Tibial nerve (tissue), 4 donors: Measurements from ENCODE around the gene SPRED3. TPM values are rescaled to one million over a fixed set of nuclear protein-coding genes. Genes with fewer than 3 reads are reported as not detected.
"Not testable (repeated sequence)": the region's sequence is repeated elsewhere in the genome, so short reads cannot be mapped to it uniquely, and the experiment has no call there.

Experiments used
- DNase-seq, 2 donors: peaks; one replicate each; pipeline ENCODE4 v3.0.0-alpha.2; 2019; ENCODE audit warnings: low spot score in 2 of 2
- H3K27ac ChIP-seq, 4 donors: fragments of 200-600 bp; sonication (generic) in 3 of 4; one replicate each; pipeline ENCODE4 v1.5.1; 2017 to 2019; ENCODE audit warnings: mild to moderate bottlenecking in 1 of 4
- H3K27me3 ChIP-seq, 2 donors: fragments of 200-600 bp; sonication (generic) in 1 of 2; one replicate each; pipeline versions ENCODE4 v1.5.1 to v1.6.0; 2017 to 2019
- H3K36me3 ChIP-seq, 3 donors: fragments of 200-600 bp; sonication (generic); one replicate each; pipeline ENCODE4 v1.5.1; 2018 to 2019
- H3K4me1 ChIP-seq, 4 donors: fragments of 200-600 bp; sonication (generic) in 3 of 4; one replicate each; pipeline ENCODE4 v1.5.1; 2017 to 2019
- H3K4me3 ChIP-seq, 4 donors: fragments of 200-600 bp; sonication (generic) in 3 of 4; one replicate each; pipeline ENCODE4 v1.5.1; 2017 to 2019; ENCODE audit warnings: mild to moderate bottlenecking in 1 of 4, moderate library complexity in 1 of 4
- H3K9me3 ChIP-seq, 4 donors: fragments of 200-600 bp; sonication (generic) in 3 of 4; one replicate each; pipeline ENCODE4 v1.5.1; 2017 to 2019
- CTCF ChIP-seq, 5 experiments: fragments of 200-600 bp in 3 of 5; fragments of 450-650 bp in 2 of 5; sonication (generic) in 3 of 5; IDR thresholded peaks; one replicate each; pipeline ENCODE4 v1.5.1; 2016 to 2019; ENCODE audit warnings: antibody characterized with exemption in 5 of 5, mild to moderate bottlenecking in 3 of 5, moderate library complexity in 2 of 5
- EP300 ChIP-seq, 2 donors: sonication (generic); formaldehyde crosslinking; IDR thresholded peaks; one replicate each; pipeline ENCODE4 v1.6.1; 2017; ENCODE audit warnings: antibody characterized with exemption in 2 of 2, mild to moderate bottlenecking in 1 of 2
- POLR2A ChIP-seq, 2 donors: fragments of 450-650 bp; IDR thresholded peaks; one replicate each; pipeline ENCODE4 v1.6.1; 2017; ENCODE audit warnings: antibody characterized with exemption in 2 of 2, mild to moderate bottlenecking in 2 of 2, moderate library complexity in 2 of 2
- WGBS, 2 donors: methylation state at CpG; one replicate each; pipeline ENCODE4 v1.1.5; 2018; 5-methylcytosine and 5-hydroxymethylcytosine counted together
- total RNA-seq, 4 donors: library from RNA; depleted of rRNA; stranded (reverse); fragments of >200 nt; gene quantifications; one replicate each; pipeline ENCODE4 v1.1.0, GENCODE V29; 2016

The SPRED3 gene
- total RNA-seq, 4 donors from 2014 or later: under 0.01 to 0.60 (median 0.21) TPM; not detected in 1

GRCh38 chr19:38411041-38411712 is 22.7 kb downstream of the SPRED3 start:
- Histone ChIP-seq H3K4me1 (no peaks in the 10 kb centered on the region), H3K4me3 (no peak overlapping the region), H3K27ac (no peak overlapping the region), H3K36me3 (peaks cover 0 to 39% (median 0%) of the 10 kb centered on the region in 3 donors), H3K27me3 (no peaks in the 10 kb centered on the region), H3K9me3 (no peaks in the 10 kb centered on the region)
- no peak for DNase-seq
- WGBS, 2 donors: 85 to 86% methylated on average over 13 of the region's 13 CpGs
- TF ChIP-seq CTCF (IDR thresholded peaks at IDR 0.05) (no peak), EP300 (IDR thresholded peaks at IDR 0.05) (no peak), POLR2A (IDR thresholded peaks at IDR 0.05) (no peak)

GRCh38 chr19:38411898-38412297 is 23.4 kb downstream of the SPRED3 start:
- WGBS, 2 donors: 89 to 91% methylated on average over 5 of the region's 5 CpGs
- not testable (repeated sequence) for DNase-seq, H3K27me3 ChIP-seq

GRCh38 chr19:38412491-38412890 is 24.0 kb downstream of the SPRED3 start:
- peaks cover 0 to 26% (median 0%) of the 10 kb centered on the region in 3 donors for H3K36me3 ChIP-seq
- no peak for DNase-seq
- 87 to 90% methylated on average over 7 to 8 of the region's 8 CpGs for WGBS, 2 donors
- no peaks in the 10 kb centered on the region for H3K9me3 ChIP-seq
- H3K27ac ChIP-seq: no peak overlapping the region
- H3K4me1 ChIP-seq: peaks cover 0 to 2% (median 0%) of the 10 kb centered on the region in 4 donors
- H3K27me3 ChIP-seq: no peaks in the 10 kb centered on the region
- TF ChIP-seq CTCF (IDR thresholded peaks at IDR 0.05) (no peak), EP300 (IDR thresholded peaks at IDR 0.05) (no peak), POLR2A (IDR thresholded peaks at IDR 0.05) (no peak)
- H3K4me3 ChIP-seq: no peak overlapping the region

More at GRCh38 chr19:38411898-38412297, 23.4 kb downstream of the SPRED3 start:
- peaks cover 0 to 32% (median 0%) of the 10 kb centered on the region in 3 donors for H3K36me3 ChIP-seq
- H3K27ac ChIP-seq, H3K9me3 ChIP-seq, H3K4me3 ChIP-seq, H3K4me1 ChIP-seq: not testable (repeated sequence)

- no peak overlapping the region for H3K27ac ChIP-seq
- peaks cover 0 to 4% of the 10 kb centered on the region in 2 donors for H3K27me3 ChIP-seq
- H3K4me3 ChIP-seq: no peak overlapping the region
- peaks cover 0 to 7% (median 1%) of the 10 kb centered on the region in 4 donors for H3K4me1 ChIP-seq
- no peaks in the 10 kb centered on the region for H3K9me3 ChIP-seq
- peaks cover 0 to 21% (median 0%) of the 10 kb centered on the region in 3 donors for H3K36me3 ChIP-seq
- 65 to 79% methylated on average over 10 to 11 of the region's 11 CpGs for WGBS, 2 donors
- no peak for DNase-seq
- TF ChIP-seq POLR2A (IDR thresholded peaks at IDR 0.05) (no peak), EP300 (IDR thresholded peaks at IDR 0.05) (no peak), CTCF (IDR thresholded peaks at IDR 0.05) (no peak)
Observed at GRCh38 chr19:38412961-38413360, 24.5 kb downstream of the SPRED3 start.

- no peak overlapping the region for H3K27ac ChIP-seq
- no peak for DNase-seq
- TF ChIP-seq EP300 (IDR thresholded peaks at IDR 0.05): no peak
- TF ChIP-seq CTCF (IDR thresholded peaks at IDR 0.05): no peak
- no peak for TF ChIP-seq POLR2A (IDR thresholded peaks at IDR 0.05)
- peaks cover 0 to 9% of the 10 kb centered on the region in 2 donors for H3K27me3 ChIP-seq
- H3K4me1 ChIP-seq: peaks cover 0 to 12% (median 1%) of the 10 kb centered on the region in 4 donors
- 77 to 97% methylated on average over 6 of the region's 6 CpGs for WGBS, 2 donors
- H3K9me3 ChIP-seq: no peaks in the 10 kb centered on the region
- no peak overlapping the region for H3K4me3 ChIP-seq
- peaks cover 0 to 17% (median 0%) of the 10 kb centered on the region in 3 donors for H3K36me3 ChIP-seq
Observed at GRCh38 chr19:38413416-38413815, 24.9 kb downstream of the SPRED3 start.
